Measurements from ENCODE around the gene ANKRD13D. TPM values are rescaled to one million over a fixed set of nuclear protein-coding genes. Genes with fewer than 3 reads are reported as not detected.

The ANKRD13D gene
- polyA plus RNA-seq = 10 to 100 TPM; 36.8 to 87.3 TPM

DNA sequence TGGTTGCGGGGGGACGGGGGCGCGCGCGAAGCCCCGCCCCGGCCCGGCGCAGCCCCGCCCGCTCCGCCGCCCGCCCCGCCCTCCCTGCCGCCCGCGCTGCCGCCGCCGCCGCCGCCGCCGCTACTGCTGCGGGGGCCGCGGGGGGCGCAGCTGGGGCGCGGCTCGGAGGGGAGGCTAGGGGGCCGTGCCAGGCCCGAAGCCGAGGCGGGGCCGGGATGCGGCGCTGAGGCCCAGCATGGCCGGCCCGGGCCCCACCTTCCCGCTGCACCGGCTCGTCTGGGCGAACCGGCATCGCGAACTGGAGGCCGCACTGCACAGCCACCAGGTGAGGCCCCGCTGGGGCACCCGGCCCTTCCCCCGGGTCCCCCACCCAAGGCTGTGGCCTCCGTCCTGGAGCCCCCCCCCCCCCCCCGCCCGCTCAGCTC lies at the start of gene ANKRD13D:
TSS of gene ANKRD13D (plus strand) at position 78 of the 425 bp plus-strand sequence. CDS start at position 236, 158 bp downstream.
- WGBS, 2 donors = 0 to 1% methylated on average over 13 to 56 of the region's 56 CpGs
- H3K9me3 ChIP-seq (ENCODE audit: control insufficient read depth in 2 of 2, insufficient read depth in 1 of 2, low read depth in 1 of 2, low read length in 1 of 2) = no peaks in the 10 kb centered on the region
- no peaks in the 10 kb centered on the region for H3K27me3 ChIP-seq (ENCODE audit: control insufficient read depth in 1 of 2, insufficient read depth in 2 of 2, low read length in 2 of 2)
- peak within 1 kb of the TSS; percentile 65 to 79 for H3K4me3 ChIP-seq (ENCODE audit: low read depth in 1 of 2, low read length in 2 of 2)
- H3K4me1 ChIP-seq (ENCODE audit: control insufficient read depth in 2 of 2, insufficient read depth in 2 of 2, low read length in 1 of 2) = peaks cover 15 to 40% of the 10 kb centered on the region in 2 donors
- peak within 1 kb of the TSS; percentile 95 to 97 for H3K27ac ChIP-seq (ENCODE audit: low read depth in 2 of 2, low read length in 1 of 2)
- peaks cover 10 to 37% of the 10 kb centered on the region in 2 donors for H3K36me3 ChIP-seq (ENCODE audit: control insufficient read depth in 2 of 2, insufficient read depth in 2 of 2, low read length in 1 of 2)

DNA sequence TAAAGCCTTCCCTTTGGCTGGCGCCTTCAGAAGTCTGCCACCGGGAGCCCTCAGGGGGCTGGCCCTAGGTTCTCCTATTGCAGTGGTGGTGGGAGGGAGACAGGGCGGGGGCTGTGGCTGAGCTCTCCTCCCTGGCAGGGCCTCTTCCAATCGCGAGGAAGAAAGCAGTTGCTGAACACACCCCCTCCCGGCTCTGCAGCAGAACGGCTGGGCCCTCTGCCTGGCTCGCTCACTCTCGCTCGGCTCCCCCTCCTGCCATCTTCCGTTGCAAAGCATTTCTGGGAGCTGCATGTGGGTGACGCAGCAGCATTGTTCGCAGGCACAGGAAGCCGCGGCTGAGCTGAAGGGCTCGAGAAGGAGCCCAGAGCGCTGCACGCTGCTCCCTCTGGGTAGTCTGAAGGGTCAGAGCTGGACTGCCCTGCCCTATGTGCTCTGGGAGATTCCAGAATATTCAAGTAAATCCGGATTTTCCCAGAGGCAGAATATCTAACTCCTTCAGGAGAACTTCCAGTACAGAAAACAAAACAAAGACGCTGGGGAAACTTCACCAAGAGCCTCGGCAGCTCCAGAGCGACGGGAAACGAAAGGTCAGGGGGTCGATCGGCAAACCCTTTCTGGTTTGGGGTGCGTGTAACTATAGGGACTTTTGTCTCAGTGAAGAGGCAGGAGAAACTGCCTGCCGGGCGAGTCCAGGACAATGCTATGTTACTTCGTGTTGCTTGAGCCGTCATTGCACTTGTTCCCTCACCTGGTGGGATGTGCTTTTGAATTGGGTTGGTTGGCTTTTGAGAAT lies 49.1 kb upstream of the ANKRD13D start:
- Histone ChIP-seq H3K4me3 (ENCODE audit: low read depth in 1 of 2, low read length in 2 of 2) (peak overlapping the region; percentile 49 to 56), H3K36me3 (ENCODE audit: control insufficient read depth in 2 of 2, insufficient read depth in 2 of 2, low read length in 1 of 2) (peaks cover under 1 to 3% of the 10 kb centered on the region in 2 donors), H3K4me1 (ENCODE audit: control insufficient read depth in 2 of 2, insufficient read depth in 2 of 2, low read length in 1 of 2) (peaks cover 0 to 15% of the 10 kb centered on the region in 2 donors), H3K27ac (ENCODE audit: low read depth in 2 of 2, low read length in 1 of 2) (peak overlapping the region; percentile 94 to 98), H3K9me3 (ENCODE audit: control insufficient read depth in 2 of 2, insufficient read depth in 1 of 2, low read depth in 1 of 2, low read length in 1 of 2) (no peaks in the 10 kb centered on the region), H3K27me3 (ENCODE audit: control insufficient read depth in 1 of 2, insufficient read depth in 2 of 2, low read length in 2 of 2) (no peaks in the 10 kb centered on the region)
- 0% methylated on average over 31 of the region's 31 CpGs for WGBS, 2 donors

DNA sequence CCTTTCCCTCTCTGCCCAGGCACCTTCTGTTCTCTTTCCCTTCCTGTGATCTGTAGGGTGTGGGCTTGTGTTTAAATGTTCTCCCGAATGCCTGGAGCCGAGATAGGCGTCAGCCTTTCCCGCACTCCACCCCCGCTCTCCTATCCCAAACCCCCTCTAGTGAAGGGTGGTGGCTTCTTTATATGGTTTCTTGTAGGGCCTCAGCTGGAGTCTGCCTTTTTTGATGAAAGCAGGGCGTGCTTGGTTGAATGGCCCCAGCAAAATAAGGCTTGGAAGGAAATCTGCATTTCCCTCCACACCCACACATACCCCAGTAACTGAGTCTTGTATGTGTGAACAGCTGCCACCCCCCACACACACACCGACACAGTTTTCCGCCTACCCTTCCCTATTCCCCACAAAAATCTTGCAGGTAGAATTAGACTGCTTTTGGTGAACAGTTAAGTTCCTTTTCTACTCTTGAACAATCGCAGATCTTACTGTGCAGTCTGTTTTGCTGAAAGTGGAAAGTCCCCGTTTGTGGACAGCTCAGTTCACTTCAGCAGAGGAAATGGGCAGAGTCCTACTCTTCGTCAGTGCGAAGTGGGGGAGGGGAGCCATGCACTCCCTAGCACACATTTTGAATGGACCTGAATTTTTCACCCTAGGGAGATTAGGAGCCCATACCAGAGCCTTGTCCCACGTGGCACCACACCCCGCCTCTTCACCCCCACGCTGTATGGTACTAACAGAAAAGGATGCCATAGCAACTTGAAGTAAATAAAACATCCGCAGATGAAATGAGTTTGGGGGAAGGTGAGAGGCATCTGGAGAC lies 48.3 kb upstream of the ANKRD13D start:
- H3K9me3 ChIP-seq (ENCODE audit: control insufficient read depth in 2 of 2, insufficient read depth in 1 of 2, low read depth in 1 of 2, low read length in 1 of 2) = no peaks in the 10 kb centered on the region
- peak overlapping the region; percentile 94 to 98 for H3K27ac ChIP-seq (ENCODE audit: low read depth in 2 of 2, low read length in 1 of 2)
- H3K27me3 ChIP-seq (ENCODE audit: control insufficient read depth in 1 of 2, insufficient read depth in 2 of 2, low read length in 2 of 2) = no peaks in the 10 kb centered on the region
- 1% methylated on average over 16 of the region's 16 CpGs for WGBS, 2 donors
- H3K4me3 ChIP-seq (ENCODE audit: low read depth in 1 of 2, low read length in 2 of 2) = peak overlapping the region; percentile 49 to 56
- peaks cover 6 to 8% of the 10 kb centered on the region in 2 donors for H3K36me3 ChIP-seq (ENCODE audit: control insufficient read depth in 2 of 2, insufficient read depth in 2 of 2, low read length in 1 of 2)
- H3K4me1 ChIP-seq (ENCODE audit: control insufficient read depth in 2 of 2, insufficient read depth in 2 of 2, low read length in 1 of 2) = peaks cover 0 to 15% of the 10 kb centered on the region in 2 donors

DNA sequence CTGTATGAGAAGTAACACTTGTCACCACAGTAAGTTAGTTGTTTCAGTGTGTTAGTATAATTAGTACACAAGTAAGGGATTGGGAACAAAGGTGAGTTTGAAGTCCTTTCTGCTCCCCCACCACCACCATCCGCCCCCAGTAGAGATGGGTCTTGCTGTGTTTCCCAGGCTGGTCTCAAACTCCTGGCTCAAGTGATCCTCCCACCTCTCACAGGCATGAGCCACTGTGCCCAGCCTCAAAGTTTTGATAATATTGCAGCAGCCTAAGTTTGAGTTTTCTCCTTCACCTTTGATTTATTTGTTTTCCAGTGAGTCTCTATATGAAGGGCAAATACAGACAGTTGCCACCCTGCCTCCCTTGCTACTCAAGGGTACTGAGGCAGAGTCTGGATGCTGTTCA lies 46.6 kb upstream of the ANKRD13D start:
- H3K36me3 ChIP-seq (ENCODE audit: control insufficient read depth in 2 of 2, insufficient read depth in 2 of 2, low read length in 1 of 2) = peaks cover 13 to 15% of the 10 kb centered on the region in 2 donors
- H3K27ac ChIP-seq (ENCODE audit: low read depth in 2 of 2, low read length in 1 of 2) = no peak overlapping the region
- no peaks in the 10 kb centered on the region for H3K9me3 ChIP-seq (ENCODE audit: control insufficient read depth in 2 of 2, insufficient read depth in 1 of 2, low read depth in 1 of 2, low read length in 1 of 2)
- no peaks in the 10 kb centered on the region for H3K27me3 ChIP-seq (ENCODE audit: control insufficient read depth in 1 of 2, insufficient read depth in 2 of 2, low read length in 2 of 2)
- WGBS, 2 donors = 56% methylated on average over 1 of the region's 1 CpG
- peak overlapping the region in 1 of 2 donors; percentile 56 for H3K4me3 ChIP-seq (ENCODE audit: low read depth in 1 of 2, low read length in 2 of 2)
- H3K4me1 ChIP-seq (ENCODE audit: control insufficient read depth in 2 of 2, insufficient read depth in 2 of 2, low read length in 1 of 2) = peaks cover 0 to 19% of the 10 kb centered on the region in 2 donors

DNA sequence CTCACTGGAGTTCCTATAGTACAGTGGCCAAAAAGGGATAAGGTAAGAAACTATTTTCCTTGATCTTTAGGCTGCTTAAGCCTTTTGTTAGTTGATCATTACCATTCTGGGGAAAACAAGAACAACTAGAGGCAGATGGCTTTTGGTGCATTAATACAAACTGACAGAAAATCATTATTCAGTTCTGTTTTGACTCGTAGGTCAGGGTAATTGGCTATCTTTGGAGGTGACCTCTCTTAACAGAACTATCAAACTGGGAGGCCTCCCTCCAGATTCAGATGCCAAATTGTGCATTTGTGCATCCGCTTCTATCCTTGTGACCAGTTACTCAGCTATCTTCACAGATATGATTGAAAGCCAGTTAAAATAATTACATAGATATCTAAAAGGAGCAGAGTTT lies 46.1 kb upstream of the ANKRD13D start:
- peaks cover 0 to 19% of the 10 kb centered on the region in 2 donors for H3K4me1 ChIP-seq (ENCODE audit: control insufficient read depth in 2 of 2, insufficient read depth in 2 of 2, low read length in 1 of 2)
- peaks cover 15 to 16% of the 10 kb centered on the region in 2 donors for H3K36me3 ChIP-seq (ENCODE audit: control insufficient read depth in 2 of 2, insufficient read depth in 2 of 2, low read length in 1 of 2)
- H3K9me3 ChIP-seq (ENCODE audit: control insufficient read depth in 2 of 2, insufficient read depth in 1 of 2, low read depth in 1 of 2, low read length in 1 of 2) = no peaks in the 10 kb centered on the region
- no peak overlapping the region for H3K27ac ChIP-seq (ENCODE audit: low read depth in 2 of 2, low read length in 1 of 2)
- H3K27me3 ChIP-seq (ENCODE audit: control insufficient read depth in 1 of 2, insufficient read depth in 2 of 2, low read length in 2 of 2) = no peaks in the 10 kb centered on the region
- WGBS, 2 donors = 68 to 73% methylated on average over 2 of the region's 2 CpGs
- H3K4me3 ChIP-seq (ENCODE audit: low read depth in 1 of 2, low read length in 2 of 2) = no peak overlapping the region

DNA sequence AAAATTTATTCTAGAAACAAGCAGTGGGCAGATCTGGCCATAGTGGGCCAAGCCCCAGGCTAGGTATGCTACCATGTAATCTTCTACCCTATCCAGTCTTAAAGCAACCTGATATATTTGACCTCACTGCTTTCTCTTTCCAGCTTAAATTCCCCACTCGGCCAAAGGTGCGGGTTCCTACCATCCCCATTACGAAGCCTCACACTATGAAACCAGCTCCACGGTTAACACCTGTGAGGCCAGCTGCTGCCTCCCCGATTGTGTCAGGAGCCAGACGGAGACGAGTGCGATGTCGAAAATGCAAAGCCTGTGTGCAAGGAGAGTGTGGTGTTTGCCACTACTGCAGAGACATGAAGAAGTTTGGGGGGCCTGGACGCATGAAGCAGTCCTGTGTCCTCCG lies 44.1 kb upstream of the ANKRD13D start:
- 93 to 94% methylated on average over 11 of the region's 11 CpGs for WGBS, 2 donors
- H3K27me3 ChIP-seq (ENCODE audit: control insufficient read depth in 1 of 2, insufficient read depth in 2 of 2, low read length in 2 of 2) = no peaks in the 10 kb centered on the region
- H3K9me3 ChIP-seq (ENCODE audit: control insufficient read depth in 2 of 2, insufficient read depth in 1 of 2, low read depth in 1 of 2, low read length in 1 of 2) = no peaks in the 10 kb centered on the region
- H3K36me3 ChIP-seq (ENCODE audit: control insufficient read depth in 2 of 2, insufficient read depth in 2 of 2, low read length in 1 of 2) = peaks cover 23 to 24% of the 10 kb centered on the region in 2 donors
- no peak overlapping the region for H3K27ac ChIP-seq (ENCODE audit: low read depth in 2 of 2, low read length in 1 of 2)
- no peak overlapping the region for H3K4me3 ChIP-seq (ENCODE audit: low read depth in 1 of 2, low read length in 2 of 2)
- H3K4me1 ChIP-seq (ENCODE audit: control insufficient read depth in 2 of 2, insufficient read depth in 2 of 2, low read length in 1 of 2) = peaks cover 0 to 13% of the 10 kb centered on the region in 2 donors

DNA sequence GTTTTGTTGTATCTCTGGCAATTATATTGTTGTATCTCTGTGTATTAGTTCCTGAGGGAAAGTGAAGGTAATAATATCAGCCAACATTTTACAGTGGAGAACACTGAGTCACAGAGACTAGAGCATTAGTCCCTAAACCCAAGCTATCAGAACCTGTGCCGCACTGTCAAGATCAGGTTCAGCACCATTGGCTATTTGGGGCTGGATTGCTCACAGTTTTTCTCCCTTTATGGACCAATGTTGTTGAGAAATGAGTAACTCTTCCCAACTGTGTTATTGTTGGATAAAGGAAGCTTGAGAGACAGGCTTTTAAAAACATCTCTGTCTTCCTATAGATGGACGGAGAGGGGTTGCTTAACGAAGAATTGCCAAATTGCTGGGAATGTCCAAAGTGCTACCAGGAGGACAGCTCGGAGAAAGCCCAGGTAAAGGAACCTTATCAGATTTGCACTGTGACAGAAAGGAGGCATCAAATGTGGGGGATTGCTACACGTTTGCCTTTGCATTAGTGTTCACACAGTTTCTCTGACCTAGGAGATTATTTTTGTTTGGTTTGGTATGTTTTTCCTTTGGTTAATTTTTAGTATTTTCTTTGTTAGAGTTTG lies 41.1 kb upstream of the ANKRD13D start:
- Histone ChIP-seq H3K4me3 (ENCODE audit: low read depth in 1 of 2, low read length in 2 of 2) (no peak overlapping the region), H3K27me3 (ENCODE audit: control insufficient read depth in 1 of 2, insufficient read depth in 2 of 2, low read length in 2 of 2) (no peaks in the 10 kb centered on the region), H3K4me1 (ENCODE audit: control insufficient read depth in 2 of 2, insufficient read depth in 2 of 2, low read length in 1 of 2) (peaks cover 0 to 13% of the 10 kb centered on the region in 2 donors), H3K9me3 (ENCODE audit: control insufficient read depth in 2 of 2, insufficient read depth in 1 of 2, low read depth in 1 of 2, low read length in 1 of 2) (no peaks in the 10 kb centered on the region), H3K36me3 (ENCODE audit: control insufficient read depth in 2 of 2, insufficient read depth in 2 of 2, low read length in 1 of 2) (peaks cover 38 to 42% of the 10 kb centered on the region in 2 donors), H3K27ac (ENCODE audit: low read depth in 2 of 2, low read length in 1 of 2) (peak overlapping the region; percentile 84 to 86)
- 64 to 67% methylated on average over 5 of the region's 5 CpGs for WGBS, 2 donors

DNA sequence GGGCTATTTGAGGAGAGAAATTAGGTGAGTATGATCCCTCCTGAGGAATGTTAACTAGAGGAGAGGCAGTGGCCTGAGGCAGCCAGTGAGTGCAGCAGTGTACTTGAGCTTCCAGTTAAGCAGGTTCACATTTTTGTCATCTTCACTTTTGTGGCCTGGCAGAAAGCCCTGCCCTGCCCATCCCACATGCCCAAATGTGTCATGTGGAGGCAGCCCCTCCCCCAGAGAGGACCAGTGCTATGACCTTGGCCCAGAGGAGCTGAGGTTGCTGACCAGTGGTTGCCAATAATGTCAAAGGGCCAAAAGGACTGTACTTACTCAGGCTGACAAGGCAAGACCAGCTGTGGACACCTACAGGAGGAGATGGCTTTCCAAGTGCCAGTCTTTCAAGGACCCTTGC lies 40.5 kb upstream of the ANKRD13D start:
- Histone ChIP-seq H3K4me1 (ENCODE audit: control insufficient read depth in 2 of 2, insufficient read depth in 2 of 2, low read length in 1 of 2) (peaks cover 0 to 15% of the 10 kb centered on the region in 2 donors), H3K4me3 (ENCODE audit: low read depth in 1 of 2, low read length in 2 of 2) (no peak overlapping the region), H3K27me3 (ENCODE audit: control insufficient read depth in 1 of 2, insufficient read depth in 2 of 2, low read length in 2 of 2) (no peaks in the 10 kb centered on the region), H3K27ac (ENCODE audit: low read depth in 2 of 2, low read length in 1 of 2) (peak overlapping the region; percentile 84), H3K36me3 (ENCODE audit: control insufficient read depth in 2 of 2, insufficient read depth in 2 of 2, low read length in 1 of 2) (peaks cover 38 to 42% of the 10 kb centered on the region in 2 donors), H3K9me3 (ENCODE audit: control insufficient read depth in 2 of 2, insufficient read depth in 1 of 2, low read depth in 1 of 2, low read length in 1 of 2) (no peaks in the 10 kb centered on the region)
